SK-N-DZ (cell line): ENCODE measurements around the gene SLC6A3.

Experiments
- DNase-seq: peaks from one replicate; pipeline ENCODE4 v3.0.0-alpha.2; 2015; ENCODE audit warnings: low spot score

The SLC6A3 gene

DNA sequence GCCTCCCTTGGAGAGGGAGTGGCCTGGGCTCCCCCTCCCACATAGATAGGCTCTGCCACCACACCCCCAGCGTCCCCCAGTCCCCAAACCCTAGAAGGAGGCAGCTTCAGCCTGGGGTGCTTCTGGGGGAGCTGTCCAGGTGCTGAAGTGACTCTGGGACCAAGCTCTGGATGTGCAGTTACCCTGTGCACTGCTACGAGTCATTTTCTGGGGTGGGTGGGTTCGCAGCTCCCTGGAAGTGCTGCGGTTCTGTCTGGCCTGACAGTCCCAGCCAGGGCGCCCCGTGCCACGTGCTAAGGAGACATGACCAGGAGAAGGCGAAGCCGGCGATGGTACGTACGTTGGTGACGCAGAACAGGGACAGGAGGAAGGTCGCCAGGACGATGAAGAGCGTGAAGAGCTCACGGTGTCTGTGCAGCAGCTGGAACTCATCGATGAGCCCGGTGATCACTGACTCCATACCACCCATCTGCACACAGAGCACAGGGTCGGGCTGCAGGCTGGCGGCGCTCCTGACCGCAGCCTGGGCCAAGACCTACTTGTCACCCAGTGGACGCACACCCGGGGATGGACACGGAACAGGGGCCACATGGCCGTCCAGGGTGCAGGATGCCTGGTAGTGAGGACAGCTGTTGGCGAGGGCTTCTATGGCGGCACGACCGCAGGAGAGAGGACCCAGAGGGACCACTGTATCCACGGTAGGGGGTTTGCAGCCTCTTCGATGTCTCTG, 35.7 kb downstream of the SLC6A3 start:
- no peak for DNase-seq

DNA sequence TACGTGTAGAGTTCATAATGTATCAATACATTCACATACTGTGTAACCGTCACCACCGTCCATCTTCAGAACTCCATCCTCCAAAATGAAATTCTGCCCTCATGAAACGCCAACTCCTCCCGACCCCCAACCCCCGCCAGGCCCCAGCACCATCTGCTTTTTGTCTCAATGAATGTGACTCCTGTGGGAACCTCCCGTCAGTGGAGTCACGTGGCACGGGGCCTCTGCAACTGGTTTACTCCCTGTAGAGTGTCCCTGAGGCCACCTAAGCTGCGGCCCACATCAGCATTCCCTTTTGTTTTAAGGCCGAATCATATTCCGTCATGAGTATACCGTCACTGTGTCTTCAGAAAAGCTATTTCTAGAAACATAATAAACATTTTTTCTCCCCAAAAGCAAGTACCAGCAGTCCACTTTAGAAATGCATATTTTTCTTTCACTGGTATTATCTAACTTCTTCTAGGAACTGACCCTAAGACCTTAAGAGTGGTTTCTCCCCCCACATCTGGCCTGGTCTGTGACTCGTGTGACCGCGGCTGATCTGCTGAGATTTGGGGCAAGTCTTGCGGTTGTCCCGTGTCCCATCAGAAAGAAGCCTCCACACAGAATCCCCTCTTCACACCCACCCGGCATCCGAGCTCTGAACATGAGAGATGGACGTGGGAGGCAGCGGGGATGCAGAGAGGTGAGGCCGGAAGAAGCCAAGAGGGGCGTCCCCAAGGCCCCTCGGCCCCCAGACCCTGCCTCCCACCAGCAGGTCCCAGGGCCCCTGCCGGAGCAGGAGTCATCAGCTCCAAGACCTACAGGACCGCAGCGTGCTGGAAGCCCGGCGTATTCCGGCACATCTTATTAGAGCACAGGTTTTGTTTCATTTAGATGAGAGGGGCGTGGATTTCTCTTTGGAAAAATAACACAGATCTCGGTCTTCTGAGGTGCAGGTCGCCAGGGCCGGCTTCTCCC, 38.3 kb downstream of the SLC6A3 start:
- peak; percentile 56 for DNase-seq

DNA sequence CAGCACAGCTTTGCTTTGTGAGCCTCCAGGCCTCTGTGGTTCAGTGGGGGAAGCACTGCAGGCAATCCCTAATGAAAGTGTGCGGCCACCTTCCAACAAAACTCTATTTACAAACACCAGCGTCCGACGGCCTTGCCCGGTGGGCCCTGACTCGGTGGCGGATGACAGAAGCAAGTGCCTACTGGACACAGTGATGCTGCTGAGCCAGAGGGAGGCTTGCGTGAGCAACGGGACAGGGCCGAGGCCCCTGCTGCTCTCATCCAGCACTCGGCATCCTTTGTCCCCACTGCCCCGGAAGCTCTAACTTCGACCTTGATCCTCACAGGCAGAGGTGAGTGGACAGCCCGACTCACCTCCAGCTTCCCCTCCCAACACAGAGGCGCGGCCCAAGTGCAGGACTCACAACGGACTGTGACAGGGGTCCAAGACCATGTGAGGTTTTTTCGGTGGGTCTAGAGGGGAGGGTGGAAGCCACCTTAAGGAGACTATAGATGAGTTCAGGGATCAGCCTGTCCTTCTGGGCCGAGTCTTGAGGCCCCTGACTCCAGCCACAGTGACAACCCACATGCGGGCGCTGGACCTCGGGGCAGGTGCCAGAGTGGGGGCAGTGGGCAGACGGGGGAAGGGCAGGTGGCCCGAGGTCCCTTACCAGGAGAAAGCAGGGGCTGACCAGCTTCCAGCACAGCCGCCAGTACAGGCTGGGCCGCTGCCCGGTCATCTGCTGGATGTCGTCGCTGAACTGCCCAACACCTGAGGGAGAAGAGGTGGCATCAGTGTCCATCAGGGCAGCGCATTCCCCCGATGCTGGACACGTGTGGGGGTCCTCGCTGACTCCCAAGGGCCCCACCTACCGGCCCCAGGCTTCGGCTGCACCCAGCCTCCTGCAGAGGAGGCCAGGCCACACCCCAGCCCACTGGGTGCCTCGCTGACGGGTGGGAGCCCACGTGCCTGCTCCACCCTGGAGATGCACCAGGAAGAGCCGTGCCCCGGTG, 39.4 kb downstream of the SLC6A3 start:
- DNase-seq: no peak

DNA sequence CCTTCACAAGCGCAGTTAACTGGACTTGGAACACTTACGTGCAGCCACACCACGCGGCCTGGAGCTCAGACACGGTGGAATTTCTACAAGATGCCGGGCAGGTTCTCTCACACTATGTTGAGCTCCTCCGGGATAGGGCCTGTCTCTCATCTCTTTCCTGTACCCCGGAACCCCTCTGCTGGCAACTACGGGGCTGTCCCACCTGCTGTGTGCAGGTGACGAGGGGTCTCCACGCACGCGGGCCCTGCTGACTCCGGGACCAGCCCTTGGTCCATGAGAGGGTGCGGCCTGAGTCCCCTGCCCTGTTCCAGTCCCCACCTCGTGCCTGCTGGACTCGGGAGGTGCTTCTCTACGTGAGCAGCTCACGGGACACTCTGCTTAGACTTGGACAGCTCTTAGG, 40.1 kb downstream of the SLC6A3 start:
- DNase-seq: no peak

DNA sequence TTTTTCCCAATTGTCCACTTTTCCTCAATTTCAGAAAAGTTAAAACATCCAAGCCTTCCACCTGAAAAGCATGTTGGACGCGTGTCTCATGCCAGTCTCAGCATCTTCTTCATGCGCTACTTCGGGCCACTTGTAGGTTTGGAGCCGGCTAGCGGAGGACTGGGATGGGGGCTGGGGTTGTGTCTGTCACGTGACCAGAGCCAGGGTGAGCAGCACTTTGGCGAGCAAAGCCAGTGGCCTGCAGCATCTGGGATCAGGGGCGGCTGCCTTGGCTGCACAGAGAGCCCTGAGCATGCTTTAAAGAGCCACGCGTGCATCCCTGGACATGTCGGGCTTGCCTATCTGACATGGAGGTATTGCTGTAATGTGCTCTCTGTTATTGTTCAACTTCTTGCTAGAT, 41.2 kb downstream of the SLC6A3 start:
- no peak for DNase-seq

DNA sequence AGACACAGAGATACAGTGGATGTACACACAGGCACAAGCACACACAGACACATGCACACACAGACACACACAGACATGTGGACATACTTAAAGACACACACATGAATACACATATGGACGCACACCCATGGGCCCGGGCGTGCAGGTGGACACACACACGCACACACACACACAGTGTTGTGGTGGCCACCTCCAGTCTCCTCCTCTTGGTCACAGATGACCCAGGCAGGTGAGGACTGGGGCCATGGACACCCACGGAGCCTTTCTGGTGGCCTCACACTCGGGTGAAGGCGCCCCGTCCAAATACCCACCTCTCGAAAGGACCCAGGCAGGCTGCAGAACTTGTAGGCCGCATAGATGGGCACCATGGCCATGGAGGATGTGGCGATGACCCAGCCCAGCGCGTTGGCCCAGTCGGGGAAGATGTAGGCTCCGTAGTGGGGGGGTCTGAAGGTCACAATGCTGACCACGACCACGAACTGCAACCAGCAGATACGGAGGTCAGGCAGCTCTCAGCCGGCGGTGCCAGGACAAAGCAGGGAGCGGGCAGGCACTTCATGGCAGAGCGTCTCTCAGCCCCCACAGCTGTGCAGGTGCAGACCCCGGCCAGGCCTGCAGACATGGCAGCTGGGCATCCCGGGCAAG, 42.5 kb downstream of the SLC6A3 start:
- DNase-seq: no peak

DNA sequence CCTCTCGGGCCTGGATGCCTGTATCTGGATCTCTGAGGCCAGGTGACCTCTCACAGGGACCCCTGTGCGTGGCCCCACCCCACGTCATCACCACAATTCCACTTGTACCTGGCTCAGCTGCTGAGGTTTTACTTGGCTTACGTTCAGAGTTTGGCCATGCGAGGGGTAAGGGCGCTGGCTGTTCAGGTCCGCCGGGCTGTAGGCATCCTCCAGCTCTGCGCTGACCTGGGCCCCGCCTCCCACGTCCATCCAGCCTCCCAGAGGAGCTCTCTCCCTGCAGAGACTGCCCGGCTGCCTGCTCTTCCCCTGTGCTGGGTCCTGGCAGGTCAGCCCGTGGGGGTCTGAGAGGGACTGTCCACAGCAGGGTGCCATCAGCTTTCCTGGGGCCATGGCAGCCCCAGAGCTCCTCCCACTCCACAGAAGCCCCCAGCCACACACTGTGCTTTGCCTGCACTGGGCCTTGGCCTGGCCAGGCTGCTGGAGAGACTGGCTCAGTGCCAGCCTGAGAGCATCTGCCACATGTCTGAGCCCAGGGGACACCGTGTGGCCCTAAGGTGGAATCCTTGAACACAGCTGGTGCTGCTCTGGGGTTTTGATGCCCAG, 43.6 kb downstream of the SLC6A3 start:
- no peak for DNase-seq

DNA sequence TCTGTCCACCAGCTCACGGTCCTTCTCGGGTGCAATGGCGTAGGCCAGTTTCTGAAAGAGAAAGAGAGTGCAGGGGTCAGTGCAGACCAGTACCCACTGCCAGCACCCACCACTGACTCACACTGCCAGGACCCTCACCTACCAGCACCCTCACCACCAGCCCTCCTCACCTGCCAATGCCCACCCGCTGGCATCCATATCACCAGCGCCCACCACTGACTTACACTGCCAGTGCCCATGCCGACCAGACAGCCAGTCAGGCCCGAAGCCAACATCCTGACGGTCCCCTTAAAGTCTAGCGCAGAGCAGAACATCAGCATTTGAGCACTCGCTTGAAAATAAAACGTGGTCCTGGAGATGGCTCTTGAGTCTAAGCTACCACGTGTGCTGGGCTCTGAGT, 44.3 kb downstream of the SLC6A3 start:
- no peak for DNase-seq

DNA sequence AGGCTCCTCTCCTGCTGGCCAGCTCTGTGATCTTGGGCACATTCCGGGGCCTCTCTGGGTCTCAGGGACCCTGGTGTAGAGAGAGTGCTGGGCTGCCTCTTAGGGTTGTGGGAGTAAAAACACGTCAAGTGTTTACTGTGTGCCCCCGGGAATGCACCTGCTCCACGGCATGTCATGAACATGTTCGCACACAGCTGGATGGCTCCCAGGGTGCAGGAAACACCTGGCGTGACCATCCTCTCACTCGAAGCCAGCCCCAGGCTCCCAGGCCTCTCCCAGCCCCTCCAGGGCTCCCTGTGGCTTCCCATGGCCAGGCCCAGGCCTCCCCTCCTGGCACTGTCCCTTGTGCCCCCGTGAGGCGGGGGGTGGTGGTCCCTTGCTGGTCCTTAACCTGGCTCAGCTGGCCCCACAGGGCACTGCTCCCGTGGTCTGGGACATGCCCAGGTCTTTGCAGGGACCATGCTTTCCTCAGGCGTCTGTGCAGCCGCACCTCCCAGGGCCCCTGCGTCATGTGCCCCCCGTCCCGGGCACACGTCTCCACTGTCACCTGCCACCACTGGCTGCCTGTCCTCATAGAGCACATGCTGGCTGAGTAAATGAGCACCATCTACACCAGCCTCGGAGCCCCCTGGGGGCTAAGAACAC, 44.9 kb downstream of the SLC6A3 start:
- no peak for DNase-seq

DNA sequence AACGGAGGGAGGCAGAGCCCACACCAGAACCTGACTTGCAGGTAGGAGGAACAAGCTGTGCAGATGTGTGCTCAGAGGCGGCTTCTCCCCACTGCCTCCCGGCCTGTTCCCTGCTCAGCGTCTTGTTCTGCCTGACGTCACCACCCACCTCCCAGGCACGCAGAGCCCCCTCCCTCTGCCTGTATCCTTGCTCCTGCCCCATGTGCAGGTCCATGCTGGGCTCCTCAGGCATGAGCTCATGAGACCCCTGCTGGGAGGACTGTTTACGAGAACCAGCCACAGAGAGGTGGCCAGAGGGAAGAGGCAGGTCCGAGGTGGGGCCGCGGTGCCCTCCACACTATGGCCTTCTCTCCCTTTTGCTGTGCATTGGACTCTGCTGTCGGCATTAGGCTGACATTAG, 45.5 kb downstream of the SLC6A3 start:
- no peak for DNase-seq

DNA sequence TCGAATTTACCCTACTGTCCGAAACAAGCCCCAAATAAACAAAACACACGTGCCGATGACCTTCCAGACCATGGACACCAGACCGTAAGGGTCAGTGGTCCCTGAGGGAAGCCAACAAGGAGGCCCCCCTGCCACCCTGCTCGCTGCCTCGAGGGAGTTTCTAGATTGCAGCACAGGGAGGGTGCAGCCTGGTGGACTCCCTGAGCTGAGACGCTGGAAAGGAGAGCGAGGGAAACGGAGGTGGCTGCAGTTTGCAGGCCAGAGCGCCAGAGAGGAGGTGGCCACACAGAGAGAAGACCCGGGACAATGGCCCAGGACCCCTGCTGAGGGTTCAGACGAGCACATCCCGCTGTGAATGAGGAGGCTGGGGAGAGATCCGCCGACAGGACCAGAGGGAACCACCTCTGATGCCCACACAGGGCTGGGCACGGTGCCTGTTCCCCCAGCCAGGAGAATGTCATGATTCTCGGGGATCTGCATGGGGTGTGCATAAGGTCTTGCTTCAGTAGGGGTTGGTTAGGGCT, 48.9 kb downstream of the SLC6A3 start:
- no peak for DNase-seq

DNA sequence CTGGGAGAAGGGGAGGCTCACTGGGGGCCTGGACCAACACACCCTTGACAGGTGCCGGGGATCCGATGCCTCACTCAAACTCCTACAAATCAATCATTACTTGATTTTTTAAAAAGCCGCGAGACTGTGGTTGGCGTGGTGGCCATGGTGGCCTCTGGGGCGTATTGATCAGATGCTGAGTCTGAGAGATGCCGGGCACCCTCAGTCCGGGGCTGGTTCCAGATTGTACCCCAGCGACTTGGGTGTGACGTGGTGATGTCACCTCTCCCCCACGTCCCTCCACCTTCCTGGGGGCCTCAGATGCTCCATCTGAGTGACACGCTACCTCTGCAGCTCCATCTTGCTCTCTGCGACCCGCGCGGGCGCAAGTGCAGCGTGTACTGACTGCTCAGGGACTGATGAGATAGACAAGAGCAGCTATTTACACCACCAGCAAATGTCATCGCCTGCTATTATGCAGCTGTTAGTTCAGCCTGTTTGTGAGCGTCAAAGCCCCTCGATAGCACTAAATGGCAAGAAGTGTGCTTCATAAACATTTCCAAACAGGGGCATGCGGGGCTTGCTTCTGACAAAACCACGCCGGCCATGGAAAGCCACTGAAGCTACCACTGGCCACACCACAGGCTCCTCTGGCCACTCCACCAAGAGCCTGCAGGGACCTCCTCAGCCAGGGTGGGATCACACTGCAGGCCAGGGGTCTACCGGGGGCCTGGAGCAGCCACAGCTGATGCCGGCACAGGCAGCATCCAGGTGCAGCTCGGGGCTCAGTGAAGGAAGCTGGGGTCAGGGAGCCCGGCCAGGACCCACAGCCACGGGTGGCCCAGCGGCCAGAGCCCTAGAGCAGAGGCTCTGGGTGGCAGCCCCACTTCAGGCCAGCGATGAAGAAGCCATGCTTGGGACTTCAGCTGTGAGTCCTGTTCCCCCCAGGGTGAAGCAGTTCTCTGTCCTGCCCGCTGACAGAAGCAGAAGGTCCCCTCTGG, 50.1 kb downstream of the SLC6A3 start:
- DNase-seq: no peak

DNA sequence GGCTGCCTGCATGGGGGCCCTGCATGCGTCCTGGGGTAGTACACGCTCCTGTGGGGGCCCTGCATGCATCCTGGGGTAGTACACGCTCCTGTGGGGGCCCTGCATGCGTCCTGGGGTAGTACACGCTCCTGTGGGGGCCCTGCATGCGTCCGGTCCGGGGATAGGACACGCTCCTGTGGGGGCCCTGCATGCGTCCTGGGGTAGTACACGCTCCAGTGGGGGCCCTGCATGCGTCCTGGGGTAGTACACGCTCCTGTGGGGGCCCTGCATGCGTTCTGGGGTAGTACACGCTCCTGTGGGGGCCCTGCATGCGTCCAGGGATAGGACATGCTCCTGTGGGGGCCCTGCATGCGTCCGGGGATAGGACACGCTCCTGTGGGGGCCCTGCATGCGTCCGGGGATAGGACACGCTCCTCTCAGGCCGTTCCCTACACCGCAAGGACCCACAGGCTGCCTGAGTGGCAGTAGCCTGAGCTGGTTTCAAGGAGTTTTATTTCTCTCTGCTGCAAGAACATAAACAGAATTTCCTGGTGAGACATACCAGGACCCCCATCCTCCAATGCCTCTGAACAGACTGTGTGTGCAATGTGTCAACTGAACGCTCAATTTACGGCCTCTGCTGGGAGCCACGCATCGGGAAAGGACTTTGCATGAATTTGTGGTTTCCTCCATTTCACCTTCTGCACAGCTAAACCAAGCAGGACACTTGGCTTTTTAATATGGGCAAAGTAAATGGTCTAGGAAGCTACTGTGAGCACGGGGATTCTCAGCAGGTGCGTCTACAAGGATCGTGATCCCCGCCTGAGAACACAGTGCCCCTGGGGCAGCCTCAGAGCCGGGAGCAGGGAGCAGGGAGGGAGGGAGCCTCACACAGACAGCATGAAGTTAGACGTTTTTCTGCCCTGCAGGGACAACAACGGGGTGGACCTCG, 51.4 kb downstream of the SLC6A3 start:
- DNase-seq: no peak

DNA sequence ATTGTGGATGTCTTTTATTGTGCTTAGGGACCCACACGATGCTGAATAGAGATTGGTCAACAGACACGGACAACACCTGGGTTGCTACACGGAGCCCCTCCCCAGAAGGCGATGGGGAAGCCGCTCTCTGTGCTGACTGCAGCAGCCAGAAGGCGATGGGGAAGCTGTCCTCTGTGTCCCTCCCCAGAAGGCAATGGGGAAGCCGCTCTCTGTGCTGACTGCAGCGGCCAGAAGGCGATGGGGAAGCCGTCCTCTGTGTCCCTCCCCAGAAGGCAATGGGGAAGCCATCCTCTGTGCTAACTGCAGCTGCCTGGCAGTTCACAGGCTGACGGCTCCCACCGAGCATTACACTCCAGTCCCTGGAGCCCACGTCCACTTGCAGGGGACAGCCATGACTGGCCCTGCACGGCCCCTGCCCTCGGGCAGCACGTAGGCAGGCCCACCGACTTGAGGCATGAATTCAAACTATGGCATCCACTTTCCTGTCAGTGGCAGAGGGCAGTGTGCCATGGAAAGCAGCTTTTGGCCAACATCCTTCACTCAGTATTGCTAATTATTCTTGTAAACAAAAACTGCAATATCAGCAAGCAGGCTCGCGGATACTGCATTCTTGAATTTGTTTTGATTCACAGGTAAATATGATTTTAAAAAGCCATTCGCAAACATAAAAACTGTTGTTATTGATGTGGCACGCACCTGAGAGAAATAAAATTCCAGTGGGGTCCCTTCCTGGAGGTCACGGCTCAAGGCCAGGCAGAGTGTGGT, 52.3 kb downstream of the SLC6A3 start:
- no peak for DNase-seq

DNA sequence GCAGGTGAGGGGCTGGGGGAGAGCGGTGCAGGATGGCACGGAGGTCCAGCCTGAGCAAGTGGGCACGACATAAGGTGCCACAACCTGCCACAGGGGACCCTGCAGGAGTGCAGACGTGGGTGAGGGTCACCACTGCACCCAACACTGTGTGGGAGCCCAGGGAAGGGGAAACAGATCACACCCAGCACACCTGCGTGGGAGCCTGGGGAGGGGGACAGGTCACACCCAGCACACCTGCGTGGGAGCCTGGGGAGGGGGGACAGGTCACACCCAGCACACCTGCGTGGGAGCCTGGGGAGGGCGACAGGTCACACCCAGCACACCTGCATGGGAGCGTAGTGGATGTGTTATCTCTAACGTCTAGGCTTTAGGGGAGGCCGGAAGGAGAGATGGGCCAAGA, 53.0 kb downstream of the SLC6A3 start:
- no peak for DNase-seq

DNA sequence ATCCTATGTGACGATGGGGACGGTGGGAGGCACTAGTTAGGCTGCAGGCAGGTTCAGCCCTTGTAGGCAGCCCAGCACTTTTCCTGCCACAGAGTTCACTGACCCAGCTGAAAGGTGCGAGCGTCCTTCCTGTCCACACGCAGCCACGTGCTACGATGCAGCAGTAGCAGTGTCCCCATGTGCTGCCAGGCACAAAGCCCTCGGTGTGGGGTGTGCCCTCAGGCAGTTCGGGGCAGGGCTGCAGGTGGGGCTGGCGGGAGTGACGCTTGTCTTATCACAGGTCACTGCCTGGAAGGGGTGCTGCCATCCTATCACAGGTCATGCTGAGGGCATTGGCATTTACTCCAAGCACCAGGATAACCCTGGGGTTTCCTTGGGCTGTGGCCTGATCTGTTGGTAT, 53.5 kb downstream of the SLC6A3 start:
- no peak for DNase-seq
